ENCODE results near the gene DLEC1. TPM values are rescaled to one million over a fixed set of nuclear protein-coding genes. Genes with fewer than 3 reads are reported as not detected.

The DLEC1 gene
- total RNA-seq = 1 to 10 TPM in 1 of 4 donors, under 1 TPM in 3; 0.18 to 2.2 (median 0.75) TPM

GRCh38 chr3:38039101-38039898 is at the start of gene DLEC1:
Gene DLEC1 (plus strand): TSS chr3:38039208. CDS start chr3:38039226, 18 bp downstream.
- DNase-seq = peak; percentile 74 to 95 (median 83)
- H3K4me3 ChIP-seq = peak within 1 kb of the TSS; percentile 49 to 60 (median 52)
- H3K4me1 ChIP-seq = peaks cover 0 to 16% (median 3%) of the 10 kb centered on the region in 4 donors
- H3K36me3 ChIP-seq = no peaks in the 10 kb centered on the region
- no peaks in the 10 kb centered on the region for H3K27me3 ChIP-seq
- H3K9me3 ChIP-seq = no peaks in the 10 kb centered on the region
- H3K27ac ChIP-seq = peak within 1 kb of the TSS; percentile 32 to 62 (median 60)
- TF ChIP-seq CTCF (IDR thresholded peaks at IDR 0.05) (no peak), POLR2A (IDR thresholded peaks at IDR 0.05) (no peak)

- Histone ChIP-seq H3K27me3 (no peaks in the 10 kb centered on the region), H3K27ac (peak overlapping the region in 3 of 4 donors; percentile 82 to 97 (median 91)), H3K4me3 (peak overlapping the region in 2 of 4 donors; percentile 51 to 61), H3K36me3 (no peaks in the 10 kb centered on the region), H3K4me1 (peaks cover 0 to 46% (median 7%) of the 10 kb centered on the region in 4 donors), H3K9me3 (no peaks in the 10 kb centered on the region)
- peak in 2 of 3 donors; percentile 36 to 46 for DNase-seq
- TF ChIP-seq POLR2A (IDR thresholded peaks at IDR 0.05) (no peak), CTCF (IDR thresholded peaks at IDR 0.05) (no peak)
Observed at GRCh38 chr3:37989821-37990480, 49.1 kb upstream of the DLEC1 start.

- peaks cover 0 to 5% (median 0%) of the 10 kb centered on the region in 3 donors for H3K36me3 ChIP-seq
- peak in 2 of 3 donors; percentile 87 to 89 for DNase-seq
- H3K9me3 ChIP-seq = no peaks in the 10 kb centered on the region
- peak within 1 kb of the TSS in 3 of 4 donors; percentile 82 to 97 (median 91) for H3K27ac ChIP-seq
- peak within 1 kb of the TSS in 3 of 4 donors; percentile 15 to 61 (median 51) for H3K4me3 ChIP-seq
- H3K27me3 ChIP-seq = no peaks in the 10 kb centered on the region
- peaks cover 0 to 48% (median 8%) of the 10 kb centered on the region in 4 donors for H3K4me1 ChIP-seq
- peak; percentile 76 to 96 for TF ChIP-seq POLR2A (IDR thresholded peaks at IDR 0.05)
- TF ChIP-seq CTCF (IDR thresholded peaks at IDR 0.05) = peak in 4 of 6 experiments; percentile 5 to 36 (median 27)
Observed at GRCh38 chr3:37990527-37990926, 48.5 kb upstream of the DLEC1 start, which contains the start of gene VILL. Gene VILL (plus strand): TSS chr3:37990786. CDS start chr3:37993673, 2,887 bp downstream.

GRCh38 chr3:37991109-37991508 is 47.9 kb upstream of the DLEC1 start:
- no peak for TF ChIP-seq POLR2A (IDR thresholded peaks at IDR 0.05)
- no peak for TF ChIP-seq CTCF (IDR thresholded peaks at IDR 0.05)
- no peaks in the 10 kb centered on the region for H3K9me3 ChIP-seq
- H3K36me3 ChIP-seq = peaks cover 0 to 11% (median 0%) of the 10 kb centered on the region in 3 donors
- peak overlapping the region in 3 of 4 donors; percentile 82 to 97 (median 91) for H3K27ac ChIP-seq
- H3K27me3 ChIP-seq = no peaks in the 10 kb centered on the region
- peak overlapping the region in 3 of 4 donors; percentile 15 to 61 (median 51) for H3K4me3 ChIP-seq
- DNase-seq = peak in 2 of 3 donors; percentile 47 to 66
- H3K4me1 ChIP-seq = peaks cover 0 to 47% (median 7%) of the 10 kb centered on the region in 4 donors

- Histone ChIP-seq H3K27me3 (no peaks in the 10 kb centered on the region), H3K27ac (peak overlapping the region in 3 of 4 donors; percentile 82 to 97 (median 91)), H3K36me3 (peaks cover 0 to 16% (median 0%) of the 10 kb centered on the region in 3 donors), H3K4me3 (peak overlapping the region in 3 of 4 donors; percentile 15 to 61 (median 51)), H3K9me3 (no peaks in the 10 kb centered on the region), H3K4me1 (peaks cover 0 to 45% (median 4%) of the 10 kb centered on the region in 4 donors)
- no peak for TF ChIP-seq POLR2A (IDR thresholded peaks at IDR 0.05)
- no peak for TF ChIP-seq CTCF (IDR thresholded peaks at IDR 0.05)
- DNase-seq = peak in 2 of 3 donors; percentile 46 to 62
Observed at GRCh38 chr3:37991823-37992222, 47.2 kb upstream of the DLEC1 start.
